Bronchial epithelial cell (primary cell): ENCODE data around the gene FAAP100. TPM values are rescaled to one million over a fixed set of nuclear protein-coding genes. Genes with fewer than 3 reads are reported as not detected.
A peak's percentile ranks its signal among the peaks of the same experiment; 100 is the strongest.

Source experiments
- DNase-seq: peaks from one replicate; pipeline ENCODE4 v3.0.0-alpha.2; 2010; ENCODE audit warnings: low read depth
- FAIRE-seq: peaks from 2 replicates; lab custom pipeline; 2011; peaks lifted over from hg19 to GRCh38; lab: Jason Lieb, UNC
- H3K27me3 ChIP-seq: 2 replicates; pipeline ENCODE4 v1.5.1; 2011; ENCODE audit warnings: low read length; ENCODE audit not compliant: control insufficient read depth, insufficient read depth
- H3K36me3 ChIP-seq: 2 replicates; pipeline ENCODE4 v1.5.1; 2011; ENCODE audit warnings: low read length; ENCODE audit not compliant: control insufficient read depth, insufficient read depth
- H3K4me3 ChIP-seq: 2 replicates; pipeline ENCODE4 v1.5.1; 2011; ENCODE audit warnings: mild to moderate bottlenecking, low read depth, low read length, control low read depth
- CTCF ChIP-seq: IDR thresholded peaks from 2 replicates; pipeline ENCODE4 v1.5.1; 2011; ENCODE audit warnings: mild to moderate bottlenecking, moderate library complexity, low read length, control low read depth, inconsistent platforms; ENCODE audit not compliant: insufficient read depth, severe bottlenecking
- total RNA-seq: library from RNA; depleted of rRNA; stranded (reverse); fragments of >200 nt; gene quantifications from 2 replicates; pipeline ENCODE4 v1.2.1, GENCODE V29; 2014

FAAP100 gene
- total RNA-seq, 1 donor from 2014 or later: 10.5 TPM

GRCh38 chr17:81568416-81568815, 16.3 kb upstream of the FAAP100 start:
- Histone ChIP-seq H3K27me3 (no peaks in the 10 kb centered on the region), H3K36me3 (peaks cover 27% of the 10 kb centered on the region), H3K4me3 (no peak overlapping the region)
- TF ChIP-seq CTCF: no peak
- FAIRE-seq (no peak), DNase-seq (no peak)

GRCh38 chr17:81567191-81567590, 15.0 kb upstream of the FAAP100 start:
- H3K4me3 ChIP-seq: no peak overlapping the region
- peak; percentile 60 for FAIRE-seq

GRCh38 chr17:81566461-81567126, 14.4 kb upstream of the FAAP100 start:
- DNase-seq: peak; percentile 84
- Histone ChIP-seq H3K27me3 (no peaks in the 10 kb centered on the region), H3K36me3 (peaks cover 25% of the 10 kb centered on the region), H3K4me3 (no peak overlapping the region)
- no peak for TF ChIP-seq CTCF
- no peak for FAIRE-seq

More at GRCh38 chr17:81567191-81567590, 15.0 kb upstream of the FAAP100 start:
- no peaks in the 10 kb centered on the region for H3K27me3 ChIP-seq
- DNase-seq: no peak
- no peak for TF ChIP-seq CTCF
- peaks cover 27% of the 10 kb centered on the region for H3K36me3 ChIP-seq

GRCh38 chr17:81565231-81565630, 13.1 kb upstream of the FAAP100 start:
- no peak for DNase-seq
- H3K36me3 ChIP-seq: peaks cover 16% of the 10 kb centered on the region
- FAIRE-seq: no peak
- no peak for TF ChIP-seq CTCF
- no peaks in the 10 kb centered on the region for H3K27me3 ChIP-seq
- no peak overlapping the region for H3K4me3 ChIP-seq

- FAIRE-seq: no peak
- DNase-seq: no peak
- Histone ChIP-seq H3K4me3 (no peak overlapping the region), H3K27me3 (no peaks in the 10 kb centered on the region), H3K36me3 (peaks cover 14% of the 10 kb centered on the region)
- no peak for TF ChIP-seq CTCF
Measured at GRCh38 chr17:81564778-81565177, 12.6 kb upstream of the FAAP100 start.
